ENCODE results near the gene GSTP1.
"Not testable (repeated sequence)": the region's sequence is repeated elsewhere in the genome, so short reads cannot be mapped to it uniquely, and the experiment has no call there.

GSTP1 gene

DNA sequence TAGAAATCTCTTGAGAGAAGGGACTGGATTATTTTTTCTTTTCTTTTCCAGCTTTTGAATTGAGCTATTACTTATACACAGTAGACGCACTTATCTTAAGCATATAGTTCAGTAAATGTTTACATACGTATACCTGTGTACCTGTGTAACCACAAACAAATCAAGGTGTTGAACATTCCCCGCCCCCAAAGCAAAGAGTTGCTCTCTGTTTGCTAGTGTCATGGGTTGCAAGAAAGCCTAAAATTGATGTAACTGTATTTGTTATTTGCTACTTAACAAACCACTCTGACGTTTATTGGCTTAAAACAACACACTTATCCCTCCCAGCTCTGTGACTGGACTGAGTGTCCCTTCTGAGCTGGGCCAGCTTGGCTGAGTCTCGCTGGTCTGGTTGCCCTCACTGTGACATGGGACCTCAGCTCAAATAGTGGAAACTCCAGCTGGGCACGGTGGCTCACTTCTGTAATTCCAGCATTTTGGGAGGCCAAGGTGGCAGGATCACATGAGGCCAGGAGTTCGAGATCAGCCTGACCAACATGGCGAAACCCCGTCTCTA is 35.0 kb upstream of the GSTP1 start:
- Histone ChIP-seq H3K27ac (ENCODE audit: low read depth, low read length) (no peak overlapping the region), H3K27me3 (ENCODE audit: low read length) (no peaks in the 10 kb centered on the region), H3F3A (ENCODE audit: insufficient read depth) (no peaks in the 10 kb centered on the region), H3K4me3 (ENCODE audit: insufficient read depth, low read length, poor library complexity, severe bottlenecking) (no peak overlapping the region), H4K20me1 (ENCODE audit: low read depth, low read length) (no peaks in the 10 kb centered on the region), H3K79me2 (ENCODE audit: insufficient read depth, low read length) (no peaks in the 10 kb centered on the region), H3K9ac (ENCODE audit: low read length) (no peak overlapping the region), H3K36me3 (ENCODE audit: low read length) (no peaks in the 10 kb centered on the region), H3K9me3 (ENCODE audit: insufficient read depth, low read length) (peaks cover 15% of the 10 kb centered on the region; the same call in 1 of the 2 replicates), H2AFZ (ENCODE audit: low read depth, low read length, severe bottlenecking) (no peak overlapping the region), H3K4me2 (ENCODE audit: low read depth, low read length, poor library complexity, severe bottlenecking) (no peak overlapping the region), H3K9me2 (replicated peaks; ENCODE audit: insufficient read depth, low read length) (no peaks in the 10 kb centered on the region)
- TF ChIP-seq EZH2phosphoT487 (conservative IDR thresholded peaks at IDR 0.05; ENCODE audit: low read length): no peak
- TF ChIP-seq, protein P1, sequence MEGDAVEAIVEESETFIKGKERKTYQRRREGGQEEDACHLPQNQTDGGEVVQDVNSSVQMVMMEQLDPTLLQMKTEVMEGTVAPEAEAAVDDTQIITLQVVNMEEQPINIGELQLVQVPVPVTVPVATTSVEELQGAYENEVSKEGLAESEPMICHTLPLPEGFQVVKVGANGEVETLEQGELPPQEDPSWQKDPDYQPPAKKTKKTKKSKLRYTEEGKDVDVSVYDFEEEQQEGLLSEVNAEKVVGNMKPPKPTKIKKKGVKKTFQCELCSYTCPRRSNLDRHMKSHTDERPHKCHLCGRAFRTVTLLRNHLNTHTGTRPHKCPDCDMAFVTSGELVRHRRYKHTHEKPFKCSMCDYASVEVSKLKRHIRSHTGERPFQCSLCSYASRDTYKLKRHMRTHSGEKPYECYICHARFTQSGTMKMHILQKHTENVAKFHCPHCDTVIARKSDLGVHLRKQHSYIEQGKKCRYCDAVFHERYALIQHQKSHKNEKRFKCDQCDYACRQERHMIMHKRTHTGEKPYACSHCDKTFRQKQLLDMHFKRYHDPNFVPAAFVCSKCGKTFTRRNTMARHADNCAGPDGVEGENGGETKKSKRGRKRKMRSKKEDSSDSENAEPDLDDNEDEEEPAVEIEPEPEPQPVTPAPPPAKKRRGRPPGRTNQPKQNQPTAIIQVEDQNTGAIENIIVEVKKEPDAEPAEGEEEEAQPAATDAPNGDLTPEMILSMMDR (IDR thresholded peaks at IDR 0.05; ENCODE audit: insufficient read depth, low read length, poor library complexity, severe bottlenecking): no peak

DNA sequence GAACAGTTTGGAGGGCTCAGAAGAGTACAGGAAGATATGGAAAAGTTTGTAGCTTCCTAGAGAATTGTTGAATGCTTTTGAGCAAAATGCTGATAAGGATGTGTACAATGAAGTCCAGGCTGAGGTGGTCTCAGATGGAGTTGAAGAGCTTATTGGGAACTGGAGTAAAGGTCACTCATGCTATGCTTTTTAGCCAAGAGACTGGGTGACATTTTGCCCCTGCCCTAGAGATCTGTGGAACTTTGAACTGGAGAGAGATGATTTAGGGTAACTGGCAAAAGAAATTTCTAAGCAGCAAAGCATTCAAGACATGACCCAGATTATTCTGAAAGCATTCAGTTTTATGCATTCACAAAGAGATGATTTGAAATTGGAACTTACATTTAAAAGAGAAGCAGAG is 32.5 kb upstream of the GSTP1 start:
- H3K9ac ChIP-seq (ENCODE audit: low read length): no peak overlapping the region
- H2AFZ ChIP-seq (ENCODE audit: low read depth, low read length, severe bottlenecking): no peak overlapping the region
- TF ChIP-seq, protein P1 (IDR thresholded peaks at IDR 0.05; ENCODE audit: insufficient read depth, low read length, poor library complexity, severe bottlenecking): no peak
- TF ChIP-seq EZH2phosphoT487 (conservative IDR thresholded peaks at IDR 0.05; ENCODE audit: low read length): no peak
- H3K9me3 ChIP-seq (ENCODE audit: insufficient read depth, low read length): peaks cover 15% of the 10 kb centered on the region; the same call in 1 of the 2 replicates
- H3K9me2 ChIP-seq (replicated peaks; ENCODE audit: insufficient read depth, low read length): no peaks in the 10 kb centered on the region
- H3F3A ChIP-seq (ENCODE audit: insufficient read depth): no peaks in the 10 kb centered on the region
- H4K20me1 ChIP-seq (ENCODE audit: low read depth, low read length): no peaks in the 10 kb centered on the region
- H3K27ac ChIP-seq (ENCODE audit: low read depth, low read length): no peak overlapping the region
- H3K4me3 ChIP-seq (ENCODE audit: insufficient read depth, low read length, poor library complexity, severe bottlenecking): no peak overlapping the region
- H3K79me2 ChIP-seq (ENCODE audit: insufficient read depth, low read length): no peaks in the 10 kb centered on the region
- no peaks in the 10 kb centered on the region for H3K36me3 ChIP-seq (ENCODE audit: low read length)
- H3K27me3 ChIP-seq (ENCODE audit: low read length): no peaks in the 10 kb centered on the region
- no peak overlapping the region for H3K4me2 ChIP-seq (ENCODE audit: low read depth, low read length, poor library complexity, severe bottlenecking)

DNA sequence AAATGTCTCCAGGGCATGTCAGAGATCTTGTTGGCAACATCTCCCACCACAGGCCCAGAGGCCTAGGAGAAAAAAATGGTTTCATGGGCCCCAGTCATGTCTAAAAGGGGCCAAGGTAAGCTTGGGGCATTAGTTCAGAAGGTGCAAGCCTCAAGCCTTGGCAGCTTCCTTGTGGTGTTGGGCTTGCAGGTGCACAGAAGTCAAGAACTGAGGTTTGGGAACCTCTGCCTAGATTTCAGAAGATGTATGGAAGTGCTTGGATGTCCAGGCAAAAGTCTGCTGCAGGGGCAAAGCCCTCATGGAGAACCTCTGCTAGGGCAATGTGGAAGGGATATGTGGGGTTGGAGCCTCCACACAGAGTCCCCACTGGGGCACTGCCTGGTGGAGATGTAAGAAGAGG is 31.9 kb upstream of the GSTP1 start:
- H3K9me2 ChIP-seq (replicated peaks; ENCODE audit: insufficient read depth, low read length); H4K20me1 ChIP-seq (ENCODE audit: low read depth, low read length); H3K27ac ChIP-seq (ENCODE audit: low read depth, low read length); H3K4me2 ChIP-seq (ENCODE audit: low read depth, low read length, poor library complexity, severe bottlenecking); H3K36me3 ChIP-seq (ENCODE audit: low read length); H2AFZ ChIP-seq (ENCODE audit: low read depth, low read length, severe bottlenecking); H3F3A ChIP-seq (ENCODE audit: insufficient read depth); H3K79me2 ChIP-seq (ENCODE audit: insufficient read depth, low read length); H3K4me3 ChIP-seq (ENCODE audit: insufficient read depth, low read length, poor library complexity, severe bottlenecking); H3K9ac ChIP-seq (ENCODE audit: low read length); H3K27me3 ChIP-seq (ENCODE audit: low read length): not testable (repeated sequence)
- H3K9me3 ChIP-seq (ENCODE audit: insufficient read depth, low read length): peaks cover 15% of the 10 kb centered on the region; the same call in 1 of the 2 replicates

DNA sequence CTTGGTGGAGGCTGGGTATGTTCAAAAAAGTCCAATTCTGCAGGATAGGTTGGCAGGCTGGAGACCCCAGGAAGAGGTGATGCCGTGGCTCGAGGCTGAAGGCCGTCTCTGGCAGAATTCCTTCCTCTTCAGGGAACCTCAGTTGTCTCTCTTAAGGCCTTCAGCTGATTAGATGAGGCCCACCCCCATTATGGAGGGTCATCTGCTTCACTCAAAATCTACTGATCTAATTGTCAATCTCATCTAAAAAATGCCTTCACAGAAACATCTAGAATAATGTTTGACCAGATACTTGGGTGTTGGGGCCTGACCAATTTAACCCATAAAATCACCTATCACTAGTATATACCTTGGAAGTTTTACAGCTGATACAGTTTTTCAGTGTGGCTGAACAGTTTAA is 27.4 kb upstream of the GSTP1 start:
- H2AFZ ChIP-seq (ENCODE audit: low read depth, low read length, severe bottlenecking): no peak overlapping the region
- no peak overlapping the region for H3K9ac ChIP-seq (ENCODE audit: low read length)
- H3K9me3 ChIP-seq (ENCODE audit: insufficient read depth, low read length): peaks cover 11% of the 10 kb centered on the region; the same call in 1 of the 2 replicates
- H3K4me2 ChIP-seq (ENCODE audit: low read depth, low read length, poor library complexity, severe bottlenecking): no peak overlapping the region
- H3K9me2 ChIP-seq (replicated peaks; ENCODE audit: insufficient read depth, low read length): no peaks in the 10 kb centered on the region
- H3K27me3 ChIP-seq (ENCODE audit: low read length): no peaks in the 10 kb centered on the region
- H3K79me2 ChIP-seq (ENCODE audit: insufficient read depth, low read length): no peaks in the 10 kb centered on the region
- H3F3A ChIP-seq (ENCODE audit: insufficient read depth): no peaks in the 10 kb centered on the region
- TF ChIP-seq EZH2phosphoT487 (conservative IDR thresholded peaks at IDR 0.05; ENCODE audit: low read length): no peak
- TF ChIP-seq, protein P1 (IDR thresholded peaks at IDR 0.05; ENCODE audit: insufficient read depth, low read length, poor library complexity, severe bottlenecking): no peak
- H3K4me3 ChIP-seq (ENCODE audit: insufficient read depth, low read length, poor library complexity, severe bottlenecking): no peak overlapping the region
- no peaks in the 10 kb centered on the region for H4K20me1 ChIP-seq (ENCODE audit: low read depth, low read length)
- H3K27ac ChIP-seq (ENCODE audit: low read depth, low read length): no peak overlapping the region
- H3K36me3 ChIP-seq (ENCODE audit: low read length): no peaks in the 10 kb centered on the region

All from SU-DHL-6 (cell line).